ENCODE measurements around the gene ENTPD2. TPM values are rescaled to one million over a fixed set of nuclear protein-coding genes. Genes with fewer than 3 reads are reported as not detected.
"Not testable (repeated sequence)": the region's sequence is repeated elsewhere in the genome, so short reads cannot be mapped to it uniquely, and the experiment has no call there.

The ENTPD2 gene
- polyA plus RNA-seq, 3 donors: 5.5 to 7.4 (median 7.3) TPM

- DNase-seq: no peak
Observed at GRCh38 chr9:137048655-137049543, 5.0 kb downstream of the ENTPD2 start.

- peak; percentile 80 for DNase-seq
Observed at GRCh38 chr9:137046088-137046787, 7.6 kb downstream of the ENTPD2 start, which contains the start of gene NPDC1. TSS of gene NPDC1 (minus strand) at chr9:137046177. CDS start at chr9:137045989, 188 bp downstream.

- no peak for DNase-seq
Observed at GRCh38 chr9:137045294-137046087, 8.4 kb downstream of the ENTPD2 start.

- no peak for DNase-seq
Observed at GRCh38 chr9:137044502-137045177, 9.2 kb downstream of the ENTPD2 start.

- no peak for DNase-seq
Observed at GRCh38 chr9:137044037-137044436, 9.8 kb downstream of the ENTPD2 start.

- no peak for DNase-seq
Observed at GRCh38 chr9:137042751-137043727, 10.8 kb downstream of the ENTPD2 start.

- no peak for DNase-seq
Observed at GRCh38 chr9:137041124-137041523, 12.7 kb downstream of the ENTPD2 start.

- DNase-seq: no peak
Observed at GRCh38 chr9:137040568-137040967, 13.3 kb downstream of the ENTPD2 start.

GRCh38 chr9:137039611-137040366 is 14.1 kb downstream of the ENTPD2 start:
- no peak for DNase-seq

- no peak for DNase-seq
Observed at GRCh38 chr9:137038916-137039315, 14.9 kb downstream of the ENTPD2 start.

GRCh38 chr9:137037483-137037882 is 16.4 kb downstream of the ENTPD2 start:
- DNase-seq: no peak

GRCh38 chr9:137037035-137037434 is 16.8 kb downstream of the ENTPD2 start:
- DNase-seq: no peak

GRCh38 chr9:137035937-137036336 is 17.9 kb downstream of the ENTPD2 start:
- DNase-seq: no peak

GRCh38 chr9:137035507-137035834 is 18.4 kb downstream of the ENTPD2 start:
- no peak for DNase-seq

GRCh38 chr9:137034709-137035506 is 19.0 kb downstream of the ENTPD2 start:
- DNase-seq: peak; percentile 77

GRCh38 chr9:137034039-137034708 is 19.7 kb downstream of the ENTPD2 start:
- no peak for DNase-seq

GRCh38 chr9:137033481-137033880 is 20.4 kb downstream of the ENTPD2 start:
- not testable (repeated sequence) for DNase-seq

GRCh38 chr9:137032858-137033257 is 21.0 kb downstream of the ENTPD2 start:
- DNase-seq: no peak
